DMS53 treated with DMSO at 0.1 percent for 48 hours (cell line): ENCODE results near the gene TNRC6C.
"Not testable (repeated sequence)": the region's sequence is repeated elsewhere in the genome, so short reads cannot be mapped to it uniquely, and the experiment has no call there.

ENCODE experiments used
- DNase-seq: peaks from one replicate; lab custom pipeline; 2025; ENCODE audit not compliant: unreplicated experiment; lab: John Stamatoyannopoulos, UW

TNRC6C gene

GRCh38 chr17:77929871-77930436 lies 28.5 kb upstream of the TNRC6C start:
- DNase-seq, result no peak

GRCh38 chr17:77930780-77931768 lies 27.4 kb upstream of the TNRC6C start:
- DNase-seq, result no peak

GRCh38 chr17:77933777-77934398 lies 24.6 kb upstream of the TNRC6C start:
- DNase-seq, result no peak

DNA sequence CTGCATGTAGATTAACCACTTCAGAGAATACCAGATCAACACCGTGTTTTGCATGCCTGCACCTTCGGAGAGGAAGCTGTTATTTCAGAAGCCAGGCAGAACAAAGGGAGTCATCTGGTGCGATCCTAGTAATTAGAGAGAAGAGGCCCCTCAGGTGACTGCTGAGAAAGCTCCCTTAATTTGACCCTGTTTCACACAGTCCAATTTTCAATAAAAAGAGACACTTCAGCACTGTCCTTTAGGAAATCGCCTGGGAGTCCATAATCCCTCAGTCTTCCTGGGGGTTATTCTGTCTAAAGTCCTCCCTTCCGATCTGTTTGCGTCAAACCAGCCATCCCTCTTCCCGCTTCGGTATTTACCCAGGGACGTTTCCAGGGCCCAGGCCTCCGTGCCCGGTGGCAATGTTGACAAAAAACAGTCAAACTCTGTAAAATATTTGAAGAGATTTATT lies 23.4 kb upstream of the TNRC6C start:
- no peak for DNase-seq

GRCh38 chr17:77935744-77936143 lies 22.8 kb upstream of the TNRC6C start:
- DNase-seq, result not testable (repeated sequence)

DNA sequence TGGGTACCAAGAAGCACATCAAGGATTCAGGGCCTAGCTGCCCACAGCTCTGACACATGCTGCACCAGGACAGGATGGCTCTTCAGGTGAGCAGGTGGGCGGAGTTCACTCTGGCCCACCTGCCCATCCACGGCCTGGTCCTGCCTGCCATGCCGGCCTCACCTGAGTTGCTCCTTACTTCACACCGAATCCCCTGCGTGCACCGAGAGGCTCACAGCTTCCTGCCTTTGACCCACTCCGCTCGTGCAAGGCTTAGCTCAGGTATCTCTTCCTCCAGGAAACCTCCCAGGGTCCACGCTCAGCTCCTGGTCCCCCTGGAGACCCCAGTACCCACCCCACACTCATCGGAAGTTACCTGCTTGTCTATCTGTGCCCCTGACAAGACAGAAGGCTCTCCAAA lies 21.6 kb upstream of the TNRC6C start:
- DNase-seq, result no peak

DNA sequence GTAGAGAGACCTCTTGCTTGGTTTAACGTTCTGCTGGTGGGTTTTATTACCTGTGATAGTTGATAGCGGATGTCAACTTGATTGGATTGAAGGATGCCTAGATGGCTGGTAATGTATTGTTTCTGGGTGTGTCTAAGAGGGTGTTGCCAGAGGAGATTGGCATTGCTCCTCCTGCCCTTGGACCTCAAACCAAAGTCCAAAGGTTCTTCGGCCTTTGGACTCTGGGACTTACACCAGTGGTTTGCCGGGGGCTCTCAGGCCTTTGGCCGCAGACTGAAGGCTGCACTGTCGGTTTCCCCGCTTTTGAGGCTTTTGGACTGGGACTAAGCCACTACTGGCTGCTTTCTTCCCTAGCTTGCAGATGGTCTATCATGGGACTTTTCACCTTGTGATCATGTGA lies 17.5 kb upstream of the TNRC6C start:
- DNase-seq, result no peak

- no peak for DNase-seq
Measured at GRCh38 chr17:77942112-77942988, 16.2 kb upstream of the TNRC6C start.

DNA sequence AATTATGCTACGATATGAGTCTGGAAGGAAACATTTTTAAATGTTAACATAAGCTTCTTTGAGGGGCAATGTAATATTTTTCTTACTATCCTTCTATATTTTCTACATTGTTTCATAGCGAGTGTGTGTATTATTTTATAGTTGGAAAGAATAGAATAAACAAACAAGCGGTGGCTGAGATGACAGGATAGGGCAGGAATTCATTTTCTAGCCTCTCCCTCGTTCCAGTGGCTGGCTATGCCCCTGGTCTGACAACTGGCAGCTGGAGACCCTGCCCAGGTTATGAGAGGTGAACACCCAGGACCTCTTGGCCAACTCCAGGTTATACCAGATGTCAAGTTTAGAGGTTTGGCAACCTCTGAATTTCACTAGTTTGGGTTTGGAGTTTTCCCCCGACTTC lies 14.5 kb upstream of the TNRC6C start:
- DNase-seq, result no peak

DNA sequence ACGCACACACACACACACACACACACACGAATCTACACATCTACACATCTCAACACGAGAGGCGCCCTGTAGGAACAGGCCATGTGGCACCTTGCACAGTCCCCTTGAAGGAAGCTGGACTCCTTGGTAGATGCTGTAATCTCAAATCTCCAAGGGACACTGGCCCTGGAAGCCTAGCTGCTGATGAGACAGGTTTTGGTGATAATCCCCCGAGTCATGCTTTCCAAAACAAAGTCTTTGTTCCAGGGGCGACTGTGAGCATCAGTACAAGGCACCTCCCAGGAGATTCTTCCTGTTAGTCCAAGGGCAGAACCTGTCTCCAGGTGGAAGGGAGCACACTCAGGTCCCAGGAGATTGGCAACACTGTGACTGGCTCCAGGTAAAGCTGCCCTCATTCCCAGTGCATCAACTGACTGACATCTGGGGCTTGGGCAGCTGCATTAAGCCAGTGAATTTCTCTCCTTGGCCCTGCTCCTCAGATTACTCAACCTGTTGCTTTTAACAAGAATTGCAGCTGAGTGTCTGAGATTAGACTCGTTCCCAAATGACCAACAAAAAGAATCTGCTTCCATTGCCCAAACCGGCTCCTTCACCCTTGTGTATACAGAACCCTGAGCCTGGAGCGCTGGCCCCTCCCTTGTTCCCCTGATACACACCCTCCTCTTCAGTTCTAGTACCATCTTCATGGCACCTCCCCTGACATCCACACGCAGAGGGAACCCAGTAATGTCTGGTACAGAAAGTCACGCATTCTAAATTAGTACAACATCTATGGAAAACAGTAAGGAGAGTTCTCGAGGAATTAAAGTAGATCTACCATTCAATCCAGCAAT lies 13.9 kb upstream of the TNRC6C start:
- DNase-seq, result no peak

DNA sequence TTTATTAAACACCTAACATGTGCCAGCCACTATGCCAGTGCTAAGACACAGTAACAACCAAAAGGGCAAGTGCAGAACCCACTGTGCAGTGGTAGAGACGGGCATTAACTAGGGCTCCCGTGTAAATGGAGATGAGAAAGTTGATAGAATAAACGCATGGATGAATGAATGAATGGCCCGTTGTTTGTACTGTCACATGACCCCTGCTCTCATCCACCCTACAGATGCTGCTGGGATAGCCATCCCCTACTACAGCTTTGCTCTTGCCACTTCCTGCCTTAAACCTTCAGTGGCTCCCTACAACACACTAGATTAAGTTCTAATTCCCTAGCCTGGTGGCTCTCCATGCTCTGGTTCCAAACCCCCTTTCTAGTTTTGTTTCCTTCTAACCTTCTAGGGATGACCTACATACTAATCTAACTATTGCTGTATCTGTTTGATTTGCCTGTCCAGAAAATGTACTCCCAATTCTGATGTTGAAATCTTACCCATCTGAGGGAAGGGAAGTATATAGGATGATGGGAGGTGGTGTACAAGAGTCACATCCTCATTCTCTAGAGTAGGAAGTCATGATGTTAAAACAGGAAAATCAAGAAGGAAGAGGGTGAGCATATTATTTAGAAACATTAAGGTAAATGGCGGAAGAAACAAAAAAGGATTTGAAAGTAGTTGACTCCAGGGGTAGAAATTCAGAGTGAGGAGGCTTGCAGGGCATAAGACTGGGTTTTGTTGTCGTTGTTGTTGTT lies 11.4 kb upstream of the TNRC6C start:
- DNase-seq, result no peak

DNA sequence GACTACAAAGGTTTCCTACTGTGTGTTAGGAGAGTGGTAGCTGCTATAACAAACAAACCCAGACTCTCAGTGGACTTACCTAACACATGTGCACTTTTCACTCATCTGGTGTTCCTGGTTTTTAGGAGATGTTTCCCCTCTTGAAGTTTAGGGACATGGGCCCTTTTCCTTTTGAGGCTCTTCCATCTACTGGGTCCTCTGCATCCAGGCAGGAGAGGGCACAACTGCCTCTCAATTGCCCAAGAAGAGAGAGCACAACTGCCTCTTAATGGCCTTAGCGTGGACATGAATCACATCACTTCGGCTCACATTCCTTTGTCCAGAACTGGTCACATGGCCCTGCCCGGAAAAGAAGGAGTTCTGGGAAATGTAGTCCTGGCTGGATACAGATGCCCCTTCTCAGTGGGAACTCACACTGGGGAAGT lies 9.8 kb upstream of the TNRC6C start:
- no peak for DNase-seq

DNA sequence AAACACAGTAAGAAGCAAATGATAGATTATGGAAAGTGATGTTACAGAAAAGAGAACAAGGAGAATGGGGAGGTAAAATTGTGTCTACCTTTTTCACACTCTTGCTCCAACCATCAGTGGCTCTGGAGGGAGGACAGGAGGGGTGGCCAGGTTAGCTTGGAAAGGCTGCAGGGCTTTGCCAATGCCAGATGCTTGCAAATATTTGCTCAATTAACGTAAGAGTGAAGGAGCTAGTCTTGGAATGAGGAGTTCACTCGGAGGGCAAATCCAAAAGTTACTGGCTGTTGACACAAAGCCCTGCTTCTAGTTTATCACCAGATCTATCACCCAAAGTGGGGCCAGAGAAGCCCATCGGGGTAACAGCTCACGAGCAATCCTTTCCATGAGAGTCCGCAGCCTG lies 7.4 kb upstream of the TNRC6C start:
- no peak for DNase-seq

DNA sequence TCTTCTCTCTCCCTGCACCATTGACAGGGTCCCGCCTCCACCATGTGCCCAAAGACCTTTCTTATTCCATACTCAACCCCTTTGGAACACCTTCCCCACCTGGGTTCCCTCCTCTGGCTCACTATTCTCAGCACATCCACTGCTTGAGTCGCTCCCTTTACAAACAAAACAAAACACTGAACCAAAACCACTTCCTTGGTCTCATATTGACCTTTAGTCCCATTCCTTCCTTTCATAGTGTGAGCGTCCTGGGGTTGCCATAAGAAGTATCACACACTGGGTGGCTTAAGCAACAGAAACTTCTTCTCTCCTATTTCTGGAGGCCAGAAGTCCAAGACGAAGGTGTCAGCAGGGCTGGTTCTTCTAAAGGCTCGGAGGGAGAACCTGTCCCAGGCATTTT lies 6.1 kb upstream of the TNRC6C start:
- no peak for DNase-seq

DNA sequence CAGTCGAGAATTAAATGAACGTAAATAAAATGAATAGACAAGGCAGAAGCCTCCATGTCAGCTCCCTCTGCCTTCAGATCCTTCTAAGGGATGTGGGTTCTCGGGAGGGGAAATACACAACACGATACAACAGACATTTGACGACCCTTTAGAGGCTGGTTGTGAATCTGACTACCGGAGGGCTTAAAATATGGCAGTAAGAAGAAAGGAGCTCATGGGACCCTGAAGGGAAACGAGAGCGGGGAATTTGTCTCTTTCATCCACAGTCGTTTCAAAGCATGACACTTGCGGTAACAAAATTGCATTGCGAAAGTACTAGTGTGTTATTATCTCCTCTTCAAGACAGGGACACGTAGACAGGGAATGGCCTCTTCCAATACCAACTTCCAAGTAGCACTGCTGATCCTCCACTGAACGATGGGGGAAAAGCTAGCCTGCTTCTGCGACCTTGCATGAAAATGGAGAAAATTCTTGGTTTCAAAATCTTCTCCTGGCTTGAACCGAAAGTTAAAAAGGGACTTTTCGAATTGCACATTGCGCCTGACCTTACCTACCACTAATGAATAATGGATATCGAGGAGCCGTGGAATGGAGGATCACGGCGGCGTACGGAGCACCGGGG lies 1.2 kb upstream of the TNRC6C start:
- DNase-seq, result no peak

GRCh38 chr17:77958716-77959125 lies 218 bp downstream of the TNRC6C start:
- no peak for DNase-seq

GRCh38 chr17:77959126-77959925 lies 823 bp downstream of the TNRC6C start:
- no peak for DNase-seq

DNA sequence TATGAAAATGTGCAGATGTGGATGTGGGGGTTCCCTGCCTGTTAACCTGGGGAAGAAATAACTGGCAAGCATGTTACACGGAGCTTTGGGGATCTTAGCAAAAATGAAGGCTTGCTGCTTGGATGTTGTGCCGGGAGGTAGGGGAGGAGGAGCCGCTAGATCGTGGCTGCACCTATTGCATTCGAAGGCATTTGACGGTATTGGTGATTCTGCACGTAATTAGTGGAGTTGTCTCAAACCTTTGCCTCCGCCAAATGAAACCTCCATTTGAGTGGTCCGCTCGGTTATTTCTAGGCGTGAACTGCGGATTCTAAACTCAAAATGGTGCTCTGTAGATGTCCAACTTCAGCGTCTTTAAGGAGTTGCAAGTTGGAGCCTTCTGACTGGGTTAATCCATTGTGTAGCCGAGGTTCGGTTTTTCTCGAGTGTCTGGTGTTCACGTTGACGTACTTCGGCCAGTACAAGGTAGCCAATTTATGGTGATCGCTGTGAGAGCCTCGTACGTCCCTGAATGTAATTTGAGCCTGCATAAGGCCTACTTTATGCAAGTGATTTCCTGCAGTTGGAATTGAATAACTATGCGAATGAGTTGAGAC lies 1.5 kb downstream of the TNRC6C start:
- DNase-seq, result no peak
